Breast epithelium (tissue), 4 donors: Measurements from ENCODE around the gene TFF2. TPM values are rescaled to one million over a fixed set of nuclear protein-coding genes. Genes with fewer than 3 reads are reported as not detected.

Source experiments
- DNase-seq, 2 donors: peaks; one replicate each; pipeline ENCODE4 v3.0.0-alpha.2; 2019; ENCODE audit warnings: low spot score in 2 of 2
- H3K27ac ChIP-seq, 2 donors: fragments of 200-600 bp; sonication (generic) in 1 of 2; one replicate each; pipeline ENCODE4 v1.5.1; 2016 to 2019; ENCODE audit warnings: mild to moderate bottlenecking in 1 of 2
- H3K27me3 ChIP-seq, 2 donors: fragments of 200-600 bp; sonication (generic) in 1 of 2; one replicate each; pipeline versions ENCODE4 v1.5.1 to v1.6.0; 2017 to 2019; ENCODE audit warnings: control low read depth in 1 of 2, mild to moderate bottlenecking in 1 of 2
- H3K36me3 ChIP-seq: fragments of 200-600 bp; one replicate; pipeline ENCODE4 v1.5.1; 2019
- H3K4me1 ChIP-seq, 2 donors: fragments of 200-600 bp; sonication (generic); one replicate each; pipeline ENCODE4 v1.5.1; 2016 to 2019; ENCODE audit warnings: control low read depth in 1 of 2
- H3K4me3 ChIP-seq, 3 donors: fragments of 200-600 bp; sonication (generic); 1 replicate in 2 of 3; 2 replicates in 1 of 3; pipeline ENCODE4 v1.5.1; 2016 to 2019; ENCODE audit warnings: mild to moderate bottlenecking in 3 of 3, moderate library complexity in 2 of 3
- H3K9me3 ChIP-seq, 2 donors: fragments of 200-600 bp; sonication (generic) in 1 of 2; one replicate each; pipeline ENCODE4 v1.5.1; 2016 to 2019; ENCODE audit warnings: control low read depth in 1 of 2
- POLR2A ChIP-seq: fragments of 450-650 bp; IDR thresholded peaks from one replicate; pipeline ENCODE4 v1.6.1; 2016; ENCODE audit warnings: antibody characterized with exemption, mild to moderate bottlenecking, moderate library complexity
- POLR2AphosphoS5 ChIP-seq, 3 donors: sonication (generic); formaldehyde crosslinking; IDR thresholded peaks; one replicate each; pipeline ENCODE4 v1.6.1; 2017; ENCODE audit warnings: antibody characterized with exemption in 3 of 3
- intact Hi-C: fragments of 100-400 bp; cut with DNase I; formaldehyde crosslinking; loops from one replicate; pipeline ENCODE4 v1.15.1; 2023; ENCODE audit warnings: low total_unique reads
- total RNA-seq, 3 donors: library from RNA; depleted of rRNA; stranded (reverse); fragments of >200 nt; gene quantifications; one replicate each; pipeline ENCODE4 v1.1.0, GENCODE V29; 2016
- TF ChIP-seq, protein P1 (sequence below), 3 donors: fragments of 450-650 bp; IDR thresholded peaks; one replicate each; pipeline ENCODE4 v1.5.1; 2016 to 2017; ENCODE audit warnings: antibody characterized with exemption in 3 of 3, mild to moderate bottlenecking in 3 of 3, moderate library complexity in 3 of 3

TFF2 gene
- total RNA-seq, 3 donors from 2014 or later: not detected

DNA sequence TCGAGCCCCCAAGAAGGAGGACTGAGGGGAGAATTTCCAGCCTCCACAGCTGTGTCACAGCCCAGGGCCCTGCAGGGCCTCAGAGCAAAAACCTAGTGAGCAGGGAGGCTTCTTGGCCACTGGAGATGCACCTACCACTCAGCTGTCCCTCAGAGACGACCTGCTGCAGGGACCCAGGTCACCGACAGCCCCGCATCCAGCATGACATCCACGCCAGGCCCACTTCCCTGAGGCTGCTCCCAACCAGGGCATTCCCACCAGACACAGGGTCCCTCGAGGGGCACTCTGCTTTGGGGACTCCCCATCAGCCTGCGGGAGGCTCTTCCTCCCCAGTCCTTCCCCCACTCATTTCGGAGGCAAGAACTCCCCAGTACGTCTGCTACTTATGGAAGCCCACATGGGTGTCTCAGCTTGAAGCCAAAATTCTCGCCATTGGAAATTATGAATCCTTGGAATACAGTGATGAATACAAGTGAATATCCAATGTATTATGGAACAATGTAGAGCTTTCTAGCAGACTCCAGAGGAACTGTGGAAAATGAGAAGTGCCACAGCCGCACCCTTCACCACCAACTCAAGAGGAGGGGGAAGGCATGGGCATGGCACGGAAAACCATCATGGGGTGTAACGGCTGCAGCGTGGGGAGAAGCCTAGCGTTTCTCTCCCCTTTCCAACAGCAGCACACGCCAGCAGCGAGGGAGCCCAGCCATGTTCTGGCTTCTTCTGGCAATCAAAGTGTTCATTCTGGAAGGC lies 42.5 kb downstream of the TFF2 start:
- Histone ChIP-seq H3K27me3 (peaks cover 0 to 8% of the 10 kb centered on the region in 2 donors), H3K4me1 (no peaks in the 10 kb centered on the region), H3K27ac (no peak overlapping the region), H3K36me3 (no peaks in the 10 kb centered on the region), H3K9me3 (no peaks in the 10 kb centered on the region), H3K4me3 (no peak overlapping the region)
- intact Hi-C loops: no loop called here
- no peak for DNase-seq
- TF ChIP-seq POLR2AphosphoS5 (IDR thresholded peaks at IDR 0.05): no peak
- TF ChIP-seq POLR2A: no peak
- TF ChIP-seq, protein P1, sequence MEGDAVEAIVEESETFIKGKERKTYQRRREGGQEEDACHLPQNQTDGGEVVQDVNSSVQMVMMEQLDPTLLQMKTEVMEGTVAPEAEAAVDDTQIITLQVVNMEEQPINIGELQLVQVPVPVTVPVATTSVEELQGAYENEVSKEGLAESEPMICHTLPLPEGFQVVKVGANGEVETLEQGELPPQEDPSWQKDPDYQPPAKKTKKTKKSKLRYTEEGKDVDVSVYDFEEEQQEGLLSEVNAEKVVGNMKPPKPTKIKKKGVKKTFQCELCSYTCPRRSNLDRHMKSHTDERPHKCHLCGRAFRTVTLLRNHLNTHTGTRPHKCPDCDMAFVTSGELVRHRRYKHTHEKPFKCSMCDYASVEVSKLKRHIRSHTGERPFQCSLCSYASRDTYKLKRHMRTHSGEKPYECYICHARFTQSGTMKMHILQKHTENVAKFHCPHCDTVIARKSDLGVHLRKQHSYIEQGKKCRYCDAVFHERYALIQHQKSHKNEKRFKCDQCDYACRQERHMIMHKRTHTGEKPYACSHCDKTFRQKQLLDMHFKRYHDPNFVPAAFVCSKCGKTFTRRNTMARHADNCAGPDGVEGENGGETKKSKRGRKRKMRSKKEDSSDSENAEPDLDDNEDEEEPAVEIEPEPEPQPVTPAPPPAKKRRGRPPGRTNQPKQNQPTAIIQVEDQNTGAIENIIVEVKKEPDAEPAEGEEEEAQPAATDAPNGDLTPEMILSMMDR (IDR thresholded peaks at IDR 0.05): no peak

DNA sequence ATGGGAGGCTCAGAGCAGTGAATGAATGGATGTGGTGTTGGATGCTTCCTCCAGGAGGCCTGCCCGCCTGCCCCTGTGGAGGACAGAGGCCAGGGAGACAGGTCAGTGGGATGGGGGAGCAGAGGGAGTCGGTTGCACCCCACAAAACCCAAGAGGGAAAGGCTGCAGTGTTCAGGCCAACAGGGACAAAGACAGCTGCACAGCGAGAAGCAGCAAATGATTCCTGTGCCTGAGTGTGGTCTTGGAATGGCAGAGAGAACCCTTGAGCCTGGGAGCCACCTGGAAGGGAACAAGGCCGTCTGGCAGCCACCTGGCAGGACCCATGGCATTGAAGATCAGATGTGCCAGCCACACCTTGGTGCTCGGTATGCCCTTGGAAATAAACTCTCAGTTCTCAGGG lies 43.7 kb downstream of the TFF2 start:
- intact Hi-C loops: no loop called here
- TF ChIP-seq POLR2A (no peak), POLR2AphosphoS5 (IDR thresholded peaks at IDR 0.05) (no peak)
- no peak for DNase-seq
- H3K27me3 ChIP-seq: peaks cover 0 to 8% of the 10 kb centered on the region in 2 donors
- H3K36me3 ChIP-seq: no peaks in the 10 kb centered on the region
- H3K27ac ChIP-seq: no peak overlapping the region
- H3K4me1 ChIP-seq: no peaks in the 10 kb centered on the region
- no peaks in the 10 kb centered on the region for H3K9me3 ChIP-seq
- no peak overlapping the region for H3K4me3 ChIP-seq

DNA sequence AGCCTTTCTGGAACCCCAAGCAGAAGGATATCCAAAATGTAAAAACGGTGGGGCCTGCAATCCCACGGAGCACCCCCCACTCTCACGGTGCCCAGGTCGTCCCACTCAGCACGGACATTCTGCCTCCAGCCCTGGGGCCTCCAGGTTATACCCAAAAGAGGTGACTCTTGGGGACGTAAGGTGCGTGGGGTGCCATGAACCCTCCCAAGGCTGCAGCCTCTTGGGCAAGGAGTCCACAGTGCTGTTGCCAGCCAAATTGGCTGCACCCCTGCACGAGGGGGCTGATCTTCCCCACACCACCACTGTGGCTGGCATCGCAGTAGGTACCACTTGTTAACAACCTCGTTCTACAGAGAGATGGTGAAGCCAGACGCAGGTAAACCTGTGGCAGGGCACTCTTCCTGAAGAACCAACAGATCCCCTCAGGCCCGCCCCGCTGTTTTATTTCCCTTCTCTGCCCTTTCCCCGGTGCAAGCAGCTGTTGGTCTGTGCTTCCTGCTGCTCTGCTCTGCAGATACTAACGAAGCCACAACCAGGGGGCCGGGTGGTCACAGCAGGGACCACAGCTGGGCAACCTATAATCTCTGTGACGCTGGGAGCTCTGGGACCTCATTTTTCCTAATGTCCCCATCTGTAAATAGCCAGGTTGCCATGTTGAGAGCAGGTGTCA lies 44.3 kb downstream of the TFF2 start:
- intact Hi-C loops: no loop called here
- Histone ChIP-seq H3K4me1 (no peaks in the 10 kb centered on the region), H3K9me3 (no peaks in the 10 kb centered on the region), H3K4me3 (no peak overlapping the region), H3K36me3 (no peaks in the 10 kb centered on the region), H3K27me3 (peaks cover 0 to 8% of the 10 kb centered on the region in 2 donors), H3K27ac (no peak overlapping the region)
- TF ChIP-seq POLR2AphosphoS5 (IDR thresholded peaks at IDR 0.05) (no peak), POLR2A (no peak)
- TF ChIP-seq, protein P1 (IDR thresholded peaks at IDR 0.05): no peak
- DNase-seq: no peak

DNA sequence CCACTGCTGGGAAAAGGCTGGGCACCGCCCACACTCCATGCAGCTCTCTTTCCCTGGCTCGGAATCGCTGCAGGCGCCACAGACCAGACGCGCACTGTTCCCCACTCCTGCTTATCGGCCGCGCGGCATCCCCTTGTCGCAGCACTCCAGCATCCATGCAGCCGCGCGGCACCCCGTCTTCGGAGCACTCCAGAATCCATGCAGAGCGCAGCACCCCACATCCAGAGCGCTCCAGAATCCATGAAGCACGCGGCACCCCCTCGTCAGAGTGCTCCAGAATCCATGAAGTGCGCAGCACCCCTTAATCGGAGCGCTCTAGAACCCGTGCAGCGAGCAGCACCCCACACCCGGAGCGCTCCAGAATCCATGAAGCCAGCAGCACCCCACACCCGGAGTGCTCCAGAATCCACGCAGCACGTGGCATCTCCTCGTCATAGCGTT lies 45.1 kb downstream of the TFF2 start:
- no peaks in the 10 kb centered on the region for H3K36me3 ChIP-seq
- H3K27ac ChIP-seq: no peak overlapping the region
- peaks cover 0 to 8% of the 10 kb centered on the region in 2 donors for H3K27me3 ChIP-seq
- no peak for DNase-seq
- H3K4me3 ChIP-seq: no peak overlapping the region
- intact Hi-C loops: no loop called here
- TF ChIP-seq POLR2A (no peak), POLR2AphosphoS5 (IDR thresholded peaks at IDR 0.05) (no peak)
- TF ChIP-seq, protein P1 (IDR thresholded peaks at IDR 0.05): no peak
- no peaks in the 10 kb centered on the region for H3K9me3 ChIP-seq
- H3K4me1 ChIP-seq: no peaks in the 10 kb centered on the region

DNA sequence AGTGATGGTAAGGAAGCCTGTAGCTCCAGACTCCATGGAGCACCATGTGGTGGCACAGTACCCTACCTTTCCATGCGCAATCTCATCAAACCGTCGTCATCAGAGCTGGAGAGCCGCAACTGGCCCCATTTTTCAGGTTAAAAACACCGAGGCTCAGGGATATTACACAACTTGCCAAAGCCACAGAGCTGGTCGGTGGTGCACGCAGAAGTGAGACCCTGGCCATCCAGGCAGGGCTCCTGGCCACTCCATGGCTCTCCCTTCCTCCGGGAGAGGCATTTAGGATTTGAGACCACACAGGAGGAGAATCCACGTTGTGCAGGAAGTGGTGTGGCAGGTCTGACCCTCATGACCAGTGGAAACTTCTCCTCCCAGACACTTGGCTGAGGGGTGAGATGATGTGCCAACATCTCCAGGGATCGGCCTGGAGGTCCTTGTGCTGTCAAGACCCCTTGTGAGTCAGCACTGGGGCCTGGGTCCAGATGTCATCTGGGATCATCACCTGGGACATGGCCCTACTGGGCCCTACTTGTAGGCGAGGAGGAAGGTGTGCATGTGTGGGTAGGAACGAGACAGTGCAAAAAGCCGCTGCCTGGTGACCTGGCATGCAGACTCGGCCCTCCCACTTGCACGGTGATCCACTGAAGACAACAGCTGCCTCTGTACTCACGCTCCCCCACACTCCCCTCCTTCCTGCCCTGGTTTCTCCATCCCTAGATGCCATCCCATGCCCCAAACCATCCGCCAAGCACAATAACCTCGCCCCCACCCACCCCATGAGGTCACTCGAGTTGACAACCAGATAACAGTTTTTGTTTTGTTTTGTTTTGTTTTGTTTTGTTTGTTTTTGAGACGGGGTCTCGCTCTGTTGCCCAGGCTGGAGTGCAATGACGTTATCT lies 46.0 kb downstream of the TFF2 start:
- Histone ChIP-seq H3K27ac (no peak overlapping the region), H3K4me1 (peaks cover 0 to 4% of the 10 kb centered on the region in 2 donors), H3K27me3 (peaks cover 0 to 8% of the 10 kb centered on the region in 2 donors), H3K9me3 (no peaks in the 10 kb centered on the region), H3K4me3 (no peak overlapping the region), H3K36me3 (no peaks in the 10 kb centered on the region)
- TF ChIP-seq, protein P1 (IDR thresholded peaks at IDR 0.05): no peak
- TF ChIP-seq POLR2AphosphoS5 (IDR thresholded peaks at IDR 0.05): no peak
- TF ChIP-seq POLR2A: no peak
- intact Hi-C loops: no loop called here
- peak in 1 of 2 donors; percentile 7 for DNase-seq
